ENCODE data around the gene IFI30. TPM values are rescaled to one million over a fixed set of nuclear protein-coding genes. Genes with fewer than 3 reads are reported as not detected.
"Not testable (repeated sequence)": the region's sequence is repeated elsewhere in the genome, so short reads cannot be mapped to it uniquely, and the experiment has no call there.

IFI30 gene
- total RNA-seq, 1 donor from 2014 or later: 17.0 TPM

DNA sequence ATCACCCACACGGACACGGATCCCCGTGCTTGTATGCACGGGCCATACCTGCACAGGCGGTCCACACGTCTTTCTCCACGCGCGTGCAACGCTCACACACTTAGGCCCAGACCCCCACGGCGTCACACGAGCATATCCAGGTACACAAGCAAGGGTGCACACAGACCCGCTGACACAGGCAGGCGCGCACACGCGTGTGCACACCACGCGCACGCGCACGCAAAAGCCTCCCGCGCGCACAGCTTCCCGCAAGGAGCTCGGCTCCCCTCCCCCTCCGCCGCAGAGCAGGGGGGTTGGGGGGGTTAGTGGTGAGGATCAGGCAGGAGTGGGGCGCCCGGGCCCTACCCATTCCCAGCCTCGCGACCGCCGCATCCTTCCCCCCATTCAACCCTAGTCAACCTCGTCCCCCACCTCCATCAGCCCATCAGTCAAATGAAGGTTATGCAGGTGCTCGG is 29.8 kb downstream of the IFI30 start:
- ATAC-seq: peak; percentile 5

GRCh38 chr19:18203863-18204393 is 30.3 kb downstream of the IFI30 start, which contains the start of gene RAB3A:
Gene RAB3A (minus strand): TSS chr19:18204042. CDS start chr19:18202740, 1,302 bp downstream.
- ATAC-seq: peak; percentile 98

GRCh38 chr19:18204394-18205199 is 31.0 kb downstream of the IFI30 start:
- peak; percentile 1 for ATAC-seq

DNA sequence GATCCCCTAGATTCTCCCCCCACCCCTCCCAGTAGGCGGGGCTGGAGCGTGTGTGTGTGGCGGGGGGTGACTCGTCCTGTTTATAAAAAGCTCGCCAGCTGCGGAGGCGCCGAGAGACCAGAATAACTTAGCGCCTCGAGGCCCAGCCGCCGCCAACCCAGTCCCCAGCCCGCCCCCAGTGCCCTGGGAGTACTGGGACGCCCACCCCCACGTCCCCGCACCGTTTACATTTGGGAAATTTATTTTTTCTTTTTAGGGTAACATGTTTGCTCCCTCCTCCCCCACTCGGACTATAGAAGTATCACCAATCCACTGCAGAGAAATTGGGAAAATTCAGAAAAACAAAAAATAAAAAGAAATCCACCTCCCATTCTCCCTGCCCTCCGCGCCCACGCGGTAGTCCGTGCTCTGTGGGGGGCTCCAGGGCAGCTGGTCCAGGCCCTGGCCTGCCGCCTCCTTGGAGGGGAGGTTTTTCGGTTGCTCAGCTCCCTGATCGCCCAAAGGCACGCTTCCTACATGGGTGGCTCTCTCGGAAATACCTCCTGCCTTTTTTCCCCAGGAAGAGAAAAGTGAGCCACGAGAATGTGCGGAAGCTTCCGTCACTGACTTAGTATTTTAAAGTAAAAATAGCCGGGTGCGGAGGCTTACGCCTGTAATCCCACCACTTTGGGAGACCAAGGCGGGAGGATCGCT is 31.7 kb downstream of the IFI30 start:
- ATAC-seq: peak; percentile 6

GRCh38 chr19:18206018-18206417 is 32.4 kb downstream of the IFI30 start:
- ATAC-seq: no peak

DNA sequence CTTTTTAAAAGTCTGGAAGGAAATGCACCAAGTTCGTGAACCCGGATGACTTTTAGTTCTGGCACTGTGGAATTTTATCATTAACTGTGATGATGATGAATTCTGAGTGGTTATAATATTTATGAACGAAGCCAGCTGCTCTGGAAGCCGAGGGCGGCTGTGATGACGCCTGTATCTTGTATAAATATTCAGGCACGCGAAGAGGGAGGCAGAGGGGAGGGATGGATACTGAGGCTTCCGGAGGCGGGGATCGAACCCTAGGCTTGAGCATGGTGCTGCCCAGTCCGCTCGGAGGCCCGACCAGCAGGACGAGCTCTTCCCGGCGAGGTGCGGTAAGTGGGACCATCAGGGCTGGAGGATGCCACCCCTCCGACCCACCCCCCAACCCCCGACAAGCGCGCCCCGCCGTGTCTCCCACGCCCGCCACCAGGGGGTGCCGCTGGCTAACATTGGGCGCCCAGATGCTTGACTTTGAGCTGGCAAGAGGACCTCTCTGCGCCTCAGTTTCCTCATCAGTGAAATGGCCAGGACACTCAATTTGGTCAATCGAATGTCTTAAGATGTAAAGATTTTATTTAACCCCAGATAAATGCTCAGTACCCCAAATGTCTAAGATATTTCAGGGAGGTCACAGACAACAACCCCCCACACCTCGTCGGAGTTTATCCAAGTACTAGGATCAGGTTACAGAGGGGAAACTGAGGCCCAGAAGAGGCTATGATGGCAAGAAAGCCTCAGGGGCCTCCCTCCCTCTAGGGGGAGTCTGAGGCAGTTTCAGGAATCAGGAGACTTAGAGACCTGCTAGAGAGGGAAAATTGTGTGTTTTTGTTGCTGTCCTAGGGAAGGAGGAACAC is 34.7 kb downstream of the IFI30 start:
- no peak for ATAC-seq

GRCh38 chr19:18209912-18210311 is 36.3 kb downstream of the IFI30 start:
- ATAC-seq: not testable (repeated sequence)

DNA sequence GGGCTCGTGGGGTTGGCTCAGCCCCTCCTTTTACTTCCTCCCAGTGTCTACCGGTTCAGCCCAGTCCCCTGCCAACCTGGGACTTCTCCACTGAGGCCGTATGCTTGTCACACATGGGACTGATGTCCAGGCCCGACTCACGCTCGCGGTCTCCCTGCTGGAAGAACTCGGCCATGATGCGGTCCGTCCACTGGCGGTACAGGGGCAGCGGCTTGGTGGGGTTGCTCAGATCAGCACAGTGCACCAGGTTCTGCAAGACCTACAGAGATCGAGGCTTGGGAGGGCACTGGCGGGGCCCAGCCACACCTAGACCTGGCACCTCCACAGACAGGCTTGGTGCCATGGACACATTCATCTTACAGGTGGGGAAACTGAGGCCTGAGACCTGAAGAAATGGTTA is 38.1 kb downstream of the IFI30 start:
- peak; percentile 6 for ATAC-seq

DNA sequence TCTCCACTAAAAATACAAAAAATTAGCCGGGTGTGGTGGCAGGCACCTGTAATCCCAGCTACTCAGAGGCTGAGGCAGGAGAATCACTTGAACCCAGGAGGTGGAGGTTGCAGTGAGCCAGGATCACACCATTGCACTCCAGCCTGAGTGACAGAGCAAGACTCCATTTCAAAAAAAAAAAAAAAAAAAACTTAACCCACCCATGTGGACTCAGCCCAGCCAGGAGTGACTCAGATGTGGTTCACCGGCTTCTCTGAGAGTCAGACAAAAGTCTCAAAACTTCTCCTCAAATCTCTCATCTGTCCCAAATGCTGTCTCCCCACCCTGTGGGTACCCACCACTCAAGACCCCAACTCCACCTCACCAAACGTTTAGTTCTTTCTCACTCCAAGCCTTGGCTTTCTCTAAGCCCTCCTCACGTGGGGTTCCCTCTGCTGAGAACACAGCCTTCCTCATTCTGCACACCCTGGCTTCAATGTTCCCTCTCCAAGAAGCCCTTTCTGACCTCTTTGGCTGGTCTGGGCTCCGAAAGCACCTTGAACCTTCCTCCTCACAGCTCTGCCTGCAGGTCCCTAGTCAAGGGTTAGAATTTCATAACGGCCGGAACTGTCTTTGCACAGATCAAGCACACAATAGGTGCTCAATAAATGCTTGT is 41.3 kb downstream of the IFI30 start:
- no peak for ATAC-seq

GRCh38 chr19:18216789-18217188 is 43.2 kb downstream of the IFI30 start:
- ATAC-seq: no peak

- ATAC-seq: peak; percentile 6
Measured at GRCh38 chr19:18218159-18218558, 44.5 kb downstream of the IFI30 start.

DNA sequence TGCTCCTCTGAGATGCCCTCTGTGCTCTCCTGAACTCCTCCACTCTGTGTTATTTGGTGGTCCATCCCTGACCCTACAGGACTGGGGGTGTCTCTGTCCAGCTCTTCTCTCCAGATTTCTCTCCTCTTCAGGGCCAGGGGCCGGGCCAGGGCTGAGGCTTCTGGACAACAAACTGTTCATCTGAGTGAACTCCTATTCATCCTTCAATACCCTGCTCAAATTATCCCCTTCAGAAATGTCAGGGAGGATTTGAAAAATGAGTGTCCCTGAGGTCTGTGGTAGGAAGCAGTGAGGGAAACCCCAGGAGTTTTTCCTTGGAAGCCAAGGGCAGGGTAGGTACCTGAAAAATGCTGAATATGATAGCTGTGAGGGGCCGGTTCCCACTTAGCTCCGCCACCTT is 45.0 kb downstream of the IFI30 start:
- no peak for ATAC-seq

DNA sequence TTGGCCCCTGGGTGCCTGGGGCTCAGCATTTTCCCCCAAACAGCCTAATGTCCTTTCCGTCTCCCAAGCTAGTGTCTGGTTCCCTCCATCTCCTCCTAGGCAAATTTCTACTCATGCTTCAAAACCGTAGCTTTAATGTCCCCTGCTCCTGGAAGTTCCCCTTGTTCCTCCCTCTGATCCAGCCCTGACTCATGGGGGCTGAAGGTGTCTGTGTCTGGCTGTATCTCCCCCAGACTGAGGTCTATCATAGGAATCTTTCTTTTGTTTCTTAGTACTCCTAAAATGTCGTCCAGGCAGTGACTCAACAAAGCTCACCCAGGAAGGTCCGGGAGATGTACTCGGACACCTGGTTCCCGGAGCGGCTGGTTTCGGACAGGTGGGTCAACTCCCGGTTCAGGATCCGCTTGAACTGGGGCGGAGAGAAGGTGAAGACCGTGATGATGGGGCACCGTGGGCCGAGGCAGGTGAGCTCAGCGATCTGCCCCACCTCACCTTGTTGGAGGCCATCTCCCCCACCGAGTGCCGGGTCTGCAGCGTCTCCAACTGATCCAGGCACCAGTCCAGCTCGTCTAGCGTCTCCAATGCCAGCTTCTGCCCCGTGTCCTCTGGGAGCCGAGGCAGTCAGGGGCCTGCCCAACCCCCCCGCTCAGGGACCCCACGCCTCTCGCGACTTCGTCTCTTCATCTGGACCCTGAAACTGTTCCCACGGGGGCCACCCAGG is 46.5 kb downstream of the IFI30 start:
- ATAC-seq: no peak

- no peak for ATAC-seq
Measured at GRCh38 chr19:18220632-18221275, 47.1 kb downstream of the IFI30 start.

GRCh38 chr19:18221815-18222725 is 48.5 kb downstream of the IFI30 start:
- no peak for ATAC-seq

GRCh38 chr19:18223860-18224524 is 50.4 kb downstream of the IFI30 start:
- ATAC-seq: peak; percentile 2

- ATAC-seq: peak; percentile 98
Measured at GRCh38 chr19:18224525-18225354, 51.1 kb downstream of the IFI30 start.

- ATAC-seq: no peak
Measured at GRCh38 chr19:18225355-18225701, 51.7 kb downstream of the IFI30 start.
